Fibroblast of lung (primary cell): Measurements from ENCODE around the gene N4BP2. TPM values are rescaled to one million over a fixed set of nuclear protein-coding genes. Genes with fewer than 3 reads are reported as not detected.

Source experiments
- DNase-seq, 2 donors: peaks; one replicate each; pipeline versions ENCODE4 v3.0.0 to v3.0.0-alpha.2; 2010; ENCODE audit warnings: low read depth in 2 of 2
- H2AFZ ChIP-seq: 2 replicates; pipeline ENCODE4 v1.5.1; 2012; ENCODE audit warnings: low read length, control low read depth, inconsistent platforms
- H3K27ac ChIP-seq: 2 replicates; pipeline ENCODE4 v1.5.1; 2011; ENCODE audit warnings: low read length, control low read depth; ENCODE audit not compliant: insufficient read depth
- H3K27me3 ChIP-seq: 2 replicates; pipeline ENCODE4 v1.5.1; 2011; ENCODE audit warnings: mild to moderate bottlenecking, low read length; ENCODE audit not compliant: control insufficient read depth, insufficient read depth
- H3K36me3 ChIP-seq: 2 replicates; pipeline ENCODE4 v1.5.1; 2011; ENCODE audit warnings: low read length; ENCODE audit not compliant: control insufficient read depth, insufficient read depth
- H3K4me1 ChIP-seq: 2 replicates; pipeline ENCODE4 v1.5.1; 2011; ENCODE audit warnings: low read length; ENCODE audit not compliant: control insufficient read depth, insufficient read depth; ENCODE audit errors: extremely low read depth
- H3K4me2 ChIP-seq: 2 replicates; pipeline ENCODE4 v1.5.1; 2011; ENCODE audit warnings: low read length, control low read depth; ENCODE audit not compliant: insufficient read depth; ENCODE audit errors: extremely low read depth
- H3K4me3 ChIP-seq, 4 experiments: fragments of 200-600 bp in 1 of 4; sonication (generic) in 1 of 4; replicated peaks in 1 of 4; 2 replicates each; pipeline ENCODE4 v1.5.1; 2011 to 2016; ENCODE audit warnings: low read length in 4 of 4, low read depth in 3 of 4, mild to moderate bottlenecking in 3 of 4, control low read depth in 2 of 4, inconsistent platforms in 1 of 4, mixed read lengths in 1 of 4; ENCODE audit not compliant: insufficient read depth in 1 of 4; ENCODE audit errors: control extremely low read depth in 1 of 4
- H3K79me2 ChIP-seq: 2 replicates; pipeline ENCODE4 v1.5.1; 2012; ENCODE audit warnings: mild to moderate bottlenecking, low read length, inconsistent platforms; ENCODE audit not compliant: control insufficient read depth, insufficient read depth
- H3K9ac ChIP-seq: 2 replicates; pipeline ENCODE4 v1.5.1; 2011; ENCODE audit warnings: mild to moderate bottlenecking, low read length, control low read depth; ENCODE audit not compliant: insufficient read depth
- H3K9me3 ChIP-seq: 2 replicates; pipeline ENCODE4 v1.5.1; 2012; ENCODE audit warnings: low read depth, low read length; ENCODE audit not compliant: control insufficient read depth, insufficient read depth
- H4K20me1 ChIP-seq: 2 replicates; pipeline ENCODE4 v1.5.1; 2011; ENCODE audit warnings: low read length; ENCODE audit not compliant: control insufficient read depth, insufficient read depth; ENCODE audit errors: extremely low read depth
- CTCF ChIP-seq, 2 donors: IDR thresholded peaks in 1 of 2; conservative IDR thresholded peaks in 1 of 2; 1 replicate in 1 of 2; 2 replicates in 1 of 2; pipeline ENCODE4 v1.5.1; 2011 to 2012; ENCODE audit warnings: low read length in 2 of 2, control low read depth in 1 of 2, inconsistent platforms in 1 of 2, low read depth in 1 of 2, mild to moderate bottlenecking in 1 of 2
- EZH2 ChIP-seq: IDR thresholded peaks from 2 replicates; pipeline ENCODE4 v1.5.1; 2012; ENCODE audit warnings: low read length, control low read depth, mild to moderate bottlenecking; ENCODE audit errors: missing control alignments
- polyA plus RNA-seq, 2 donors: library from polyadenylated mRNA; depleted of rRNA in 1 of 2; stranded (reverse) in 1 of 2; unstranded in 1 of 2; fragments of >200 nt; gene quantifications; 2 replicates each; pipeline ENCODE4 v1.2.1, GENCODE V29; 2011 to 2012; ENCODE audit warnings: missing spikeins in 1 of 2
- total RNA-seq: library from RNA; depleted of rRNA; stranded (reverse); fragments of >200 nt; gene quantifications from 2 replicates; pipeline ENCODE4 v1.2.1, GENCODE V29; 2014

Gene N4BP2
- total and polyA plus RNA-seq, 2 donors (not counting 1 experiment from before 2014, with no cell fraction given) = 3.0 to 5.3 TPM

- Histone ChIP-seq H3K4me3 (peak overlapping the region; percentile 65 to 86 (median 80)), H3K4me1 (no peaks in the 10 kb centered on the region), H3K9me3 (no peaks in the 10 kb centered on the region), H3K79me2 (no peaks in the 10 kb centered on the region), H3K36me3 (no peaks in the 10 kb centered on the region), H3K4me2 (peak overlapping the region; percentile 49), H4K20me1 (no peaks in the 10 kb centered on the region), H3K27ac (peak overlapping the region; percentile 95), H2AFZ (peak overlapping the region; percentile 12), H3K27me3 (no peaks in the 10 kb centered on the region), H3K9ac (peak overlapping the region; percentile 97)
- peak; percentile 93 for DNase-seq
- TF ChIP-seq EZH2 (no peak), CTCF (conservative IDR thresholded peaks at IDR 0.05 in 1 of 2, IDR thresholded peaks at IDR 0.05 in 1 of 2; ENCODE audit: low read depth in 1 of 2, low read length in 2 of 2) (peak in 1 of 2 donors; percentile 17)
These were observed 561 bp upstream of the N4BP2 start for GRCh38 chr4:40055863-40056715.

- no peaks in the 10 kb centered on the region for H3K36me3 ChIP-seq
- DNase-seq = peak; percentile 96 to 97
- peak overlapping the region; percentile 95 for H3K27ac ChIP-seq
- peak overlapping the region; percentile 67 to 90 (median 80) for H3K4me3 ChIP-seq
- peak overlapping the region; percentile 97 for H3K9ac ChIP-seq
- H3K9me3 ChIP-seq = no peaks in the 10 kb centered on the region
- TF ChIP-seq CTCF (conservative IDR thresholded peaks at IDR 0.05 in 1 of 2, IDR thresholded peaks at IDR 0.05 in 1 of 2; ENCODE audit: low read depth in 1 of 2, low read length in 2 of 2) = no peak
- peak; percentile 31 for TF ChIP-seq EZH2
- no peaks in the 10 kb centered on the region for H3K27me3 ChIP-seq
- no peaks in the 10 kb centered on the region for H4K20me1 ChIP-seq
- peak overlapping the region; percentile 94 for H3K4me2 ChIP-seq
- no peaks in the 10 kb centered on the region for H3K79me2 ChIP-seq
- no peaks in the 10 kb centered on the region for H3K4me1 ChIP-seq
- H2AFZ ChIP-seq = peak overlapping the region; percentile 75
These were observed 989 bp downstream of the N4BP2 start for GRCh38 chr4:40057586-40058091.

- TF ChIP-seq EZH2 = no peak
- TF ChIP-seq CTCF (conservative IDR thresholded peaks at IDR 0.05 in 1 of 2, IDR thresholded peaks at IDR 0.05 in 1 of 2; ENCODE audit: low read depth in 1 of 2, low read length in 2 of 2) = no peak
- Histone ChIP-seq H3K27ac (peak overlapping the region; percentile 95), H2AFZ (peak overlapping the region; percentile 11), H3K27me3 (no peaks in the 10 kb centered on the region), H3K4me3 (peak overlapping the region; percentile 67 to 90 (median 80)), H3K9me3 (no peaks in the 10 kb centered on the region), H3K4me2 (peak overlapping the region; percentile 94), H3K36me3 (no peaks in the 10 kb centered on the region), H4K20me1 (no peaks in the 10 kb centered on the region), H3K79me2 (no peaks in the 10 kb centered on the region), H3K4me1 (no peaks in the 10 kb centered on the region), H3K9ac (no peak overlapping the region)
- DNase-seq = no peak
These were observed 1.5 kb downstream of the N4BP2 start for GRCh38 chr4:40058121-40058520.
